ENCODE results near the gene WDR86.

The WDR86 gene

GRCh38 chr7:151427705-151428377, 18.0 kb upstream of the WDR86 start:
- no peak for DNase-seq

GRCh38 chr7:151426904-151427704, 17.3 kb upstream of the WDR86 start:
- DNase-seq, result no peak

GRCh38 chr7:151426441-151426903, 16.6 kb upstream of the WDR86 start:
- DNase-seq, result no peak

- DNase-seq, result no peak
These were observed 16.0 kb upstream of the WDR86 start for GRCh38 chr7:151425670-151426440.

- DNase-seq, result no peak
These were observed 15.0 kb upstream of the WDR86 start for GRCh38 chr7:151424799-151425198.

- DNase-seq, result no peak
These were observed 14.1 kb upstream of the WDR86 start for GRCh38 chr7:151423936-151424335.

GRCh38 chr7:151423226-151423625, 13.4 kb upstream of the WDR86 start:
- DNase-seq, result no peak

- no peak for DNase-seq
These were observed 12.4 kb upstream of the WDR86 start for GRCh38 chr7:151422212-151422611.

- no peak for DNase-seq
These were observed 10.3 kb upstream of the WDR86 start for GRCh38 chr7:151420144-151420543.

- no peak for DNase-seq
These were observed 7.1 kb upstream of the WDR86 start for GRCh38 chr7:151416941-151417315.

- no peak for DNase-seq
These were observed 6.5 kb upstream of the WDR86 start for GRCh38 chr7:151416112-151416940.

- no peak for DNase-seq
These were observed 5.7 kb upstream of the WDR86 start for GRCh38 chr7:151415375-151416105.

GRCh38 chr7:151413241-151413640, 3.4 kb upstream of the WDR86 start:
- no peak for DNase-seq

GRCh38 chr7:151412318-151412717, 2.5 kb upstream of the WDR86 start:
- DNase-seq, result no peak

- no peak for DNase-seq
These were observed 1.7 kb upstream of the WDR86 start for GRCh38 chr7:151411551-151411950.

GRCh38 chr7:151410405-151411390, 860 bp upstream of the WDR86 start:
- DNase-seq, result no peak

- peak in 1 of 2 experiments; percentile 25 for DNase-seq
These were observed 785 bp downstream of the WDR86 start for GRCh38 chr7:151408839-151409666.

- no peak for DNase-seq
These were observed 1.4 kb downstream of the WDR86 start for GRCh38 chr7:151408498-151408838.

- DNase-seq, result no peak
These were observed 2.8 kb downstream of the WDR86 start for GRCh38 chr7:151406886-151407583.
